IMR-90 (cell line): ENCODE data around the gene INPP5D.

Experiments
- BHLHE40 ChIP-seq: fragments of 150-350 bp; IDR thresholded peaks from 2 replicates; pipeline ENCODE4 v1.6.1; 2016; ENCODE audit warnings: mild to moderate bottlenecking, low read depth, low read length
- CEBPB ChIP-seq: IDR thresholded peaks from 2 replicates; pipeline ENCODE4 v1.6.1; 2012; ENCODE audit warnings: low read depth, low read length, improper control_type of control experiment
- CHD1 ChIP-seq: IDR thresholded peaks from 2 replicates; pipeline ENCODE4 v1.6.1; 2012; ENCODE audit warnings: low read depth, low read length, improper control_type of control experiment
- CTCF ChIP-seq: conservative IDR thresholded peaks from 2 replicates; pipeline ENCODE4 v1.5.1; 2012; ENCODE audit warnings: mild to moderate bottlenecking, low read depth, low read length, improper control_type of control experiment
- ELK1 ChIP-seq: fragments of 150-350 bp; IDR thresholded peaks from 2 replicates; pipeline ENCODE4 v1.6.1; 2016; ENCODE audit warnings: low read depth, mild to moderate bottlenecking, low read length, moderate library complexity, borderline replicate concordance
- MAFK ChIP-seq: IDR thresholded peaks from 2 replicates; pipeline ENCODE4 v1.6.1; 2012; ENCODE audit warnings: low read depth, low read length, improper control_type of control experiment
- MXI1 ChIP-seq: IDR thresholded peaks from 2 replicates; pipeline ENCODE4 v1.6.1; 2012; ENCODE audit warnings: low read depth, mild to moderate bottlenecking, low read length, moderate library complexity, borderline replicate concordance
- POLR2A ChIP-seq: IDR thresholded peaks from 2 replicates; pipeline ENCODE4 v1.6.1; 2012; ENCODE audit warnings: mild to moderate bottlenecking, low read depth, low read length
- RAD21 ChIP-seq: IDR thresholded peaks from 2 replicates; pipeline ENCODE4 v1.6.1; 2012; ENCODE audit warnings: low read length, improper control_type of control experiment
- RFX5 ChIP-seq: IDR thresholded peaks from 2 replicates; pipeline ENCODE4 v1.8.0; 2012; ENCODE audit warnings: low read depth, mild to moderate bottlenecking, low read length, moderate library complexity
- SMC3 ChIP-seq: fragments of 150-350 bp; IDR thresholded peaks from 2 replicates; pipeline ENCODE4 v1.6.1; 2016; ENCODE audit warnings: low read depth, mild to moderate bottlenecking, antibody characterized with exemption, low read length, moderate library complexity
- USF2 ChIP-seq: fragments of 150-350 bp; IDR thresholded peaks from 2 replicates; pipeline ENCODE4 v1.6.1; 2017; ENCODE audit warnings: mild to moderate bottlenecking, antibody characterized with exemption, low read length, low read depth

DNA sequence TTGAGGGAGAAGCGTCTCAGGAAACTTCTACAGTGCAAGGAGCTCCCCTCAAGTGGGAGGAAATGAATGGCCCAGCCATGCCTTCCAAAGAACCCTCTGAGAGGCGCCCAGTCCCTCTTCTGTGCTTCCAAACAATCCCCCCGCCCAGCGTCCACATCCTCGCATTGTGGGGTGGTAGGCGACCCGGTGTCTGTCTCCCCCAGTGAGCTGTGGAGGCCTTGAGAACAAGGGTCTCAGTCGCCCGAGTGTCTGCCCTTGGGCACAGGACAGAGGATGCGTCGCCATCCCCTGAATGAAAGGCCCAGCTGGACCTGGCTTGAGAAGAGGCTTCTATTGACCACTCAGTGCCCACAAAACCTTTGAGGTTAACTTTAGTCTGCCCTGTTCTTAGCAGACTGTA lies 29.7 kb downstream of the INPP5D start:
- TF ChIP-seq MAFK (no peak), CTCF (no peak), POLR2A (no peak), USF2 (no peak), MXI1 (no peak), ELK1 (no peak), CEBPB (no peak), RFX5 (no peak), SMC3 (no peak), BHLHE40 (no peak), CHD1 (no peak), RAD21 (no peak)
